ENCODE data around the gene UNC79.

DNA sequence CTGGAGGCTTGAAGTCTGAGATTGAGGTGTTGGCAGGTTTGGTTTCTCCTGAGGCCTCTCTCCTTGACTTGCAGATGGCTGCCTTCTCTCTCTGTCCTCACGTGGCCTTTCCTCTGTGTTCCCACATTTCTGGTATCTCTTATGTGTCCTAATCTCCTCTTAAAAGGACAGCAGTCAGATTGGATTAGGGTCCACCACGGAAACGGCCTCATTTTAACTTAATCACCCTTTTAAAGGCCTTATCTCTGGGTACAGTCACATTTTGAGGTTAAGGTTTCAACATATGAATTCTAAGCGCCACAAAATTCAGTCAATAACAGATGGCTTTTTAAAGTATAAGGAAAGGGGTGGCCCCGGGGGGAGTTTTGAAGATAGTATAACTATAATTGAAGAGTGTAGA is 33.5 kb downstream of the UNC79 start:
- TF ChIP-seq, protein P1, sequence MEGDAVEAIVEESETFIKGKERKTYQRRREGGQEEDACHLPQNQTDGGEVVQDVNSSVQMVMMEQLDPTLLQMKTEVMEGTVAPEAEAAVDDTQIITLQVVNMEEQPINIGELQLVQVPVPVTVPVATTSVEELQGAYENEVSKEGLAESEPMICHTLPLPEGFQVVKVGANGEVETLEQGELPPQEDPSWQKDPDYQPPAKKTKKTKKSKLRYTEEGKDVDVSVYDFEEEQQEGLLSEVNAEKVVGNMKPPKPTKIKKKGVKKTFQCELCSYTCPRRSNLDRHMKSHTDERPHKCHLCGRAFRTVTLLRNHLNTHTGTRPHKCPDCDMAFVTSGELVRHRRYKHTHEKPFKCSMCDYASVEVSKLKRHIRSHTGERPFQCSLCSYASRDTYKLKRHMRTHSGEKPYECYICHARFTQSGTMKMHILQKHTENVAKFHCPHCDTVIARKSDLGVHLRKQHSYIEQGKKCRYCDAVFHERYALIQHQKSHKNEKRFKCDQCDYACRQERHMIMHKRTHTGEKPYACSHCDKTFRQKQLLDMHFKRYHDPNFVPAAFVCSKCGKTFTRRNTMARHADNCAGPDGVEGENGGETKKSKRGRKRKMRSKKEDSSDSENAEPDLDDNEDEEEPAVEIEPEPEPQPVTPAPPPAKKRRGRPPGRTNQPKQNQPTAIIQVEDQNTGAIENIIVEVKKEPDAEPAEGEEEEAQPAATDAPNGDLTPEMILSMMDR (IDR thresholded peaks at IDR 0.05): no peak
- TF ChIP-seq EP300 (IDR thresholded peaks at IDR 0.05) (no peak), POLR2A (IDR thresholded peaks at IDR 0.05) (no peak), POLR2AphosphoS5 (IDR thresholded peaks at IDR 0.05) (no peak)
